HG03432 (cell line): ENCODE data around the gene ATF7IP.
A peak's percentile ranks its signal among the peaks of the same experiment; 100 is the strongest.

ENCODE experiments used
- ATAC-seq: cut with Tn5 transposase; IDR thresholded peaks from one replicate; pipeline ENCODE4 v1.9.1; 2021; ENCODE audit warnings: mild to moderate bottlenecking, moderate library complexity; ENCODE audit not compliant: unreplicated experiment

Gene ATF7IP

DNA sequence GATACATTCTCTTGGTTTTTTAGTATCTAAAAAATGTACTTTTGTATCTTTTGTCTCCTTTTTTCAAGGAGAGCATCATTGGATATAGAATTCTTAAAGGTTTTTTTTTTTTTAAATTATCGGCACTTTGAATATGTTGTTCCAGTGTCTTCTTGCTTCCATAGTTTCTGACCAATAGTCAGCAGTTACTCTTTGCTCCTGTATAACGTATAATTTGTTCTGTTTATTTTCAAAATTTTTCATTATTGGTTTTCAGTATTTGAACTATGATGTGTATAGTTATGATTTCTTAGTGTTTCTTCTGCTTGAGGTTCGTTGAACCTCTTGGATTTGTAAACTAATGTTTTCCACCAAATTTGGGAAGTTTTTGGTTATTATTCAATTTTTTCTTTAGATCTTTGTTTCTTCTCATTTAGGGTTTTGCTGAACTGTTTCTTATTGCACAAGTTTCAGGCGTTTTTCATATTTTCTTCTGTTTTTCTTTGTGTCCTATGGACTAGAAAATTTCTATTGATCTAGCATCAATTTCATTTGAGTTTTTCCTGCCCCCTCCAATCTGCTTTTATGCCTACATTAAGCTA is 108.3 kb downstream of the ATF7IP start:
- no peak for ATAC-seq

DNA sequence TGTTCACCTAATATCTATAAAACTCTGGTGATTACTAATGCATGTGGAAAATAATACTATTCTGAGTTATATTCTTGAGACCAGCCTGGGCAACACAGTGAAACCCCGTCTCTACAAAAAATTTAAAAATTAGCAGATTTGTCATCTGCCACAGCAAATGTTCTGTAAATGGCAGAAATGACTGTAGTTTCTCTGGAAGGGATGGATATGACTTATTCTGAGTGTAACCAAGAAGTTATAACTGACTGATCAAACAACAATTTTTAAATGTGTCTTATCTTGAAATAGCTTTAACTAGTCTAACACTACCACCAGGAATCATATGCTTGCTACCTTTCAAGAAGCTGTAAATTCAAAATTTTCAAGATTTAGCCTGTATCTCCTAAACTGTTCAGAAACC is 113.5 kb downstream of the ATF7IP start:
- no peak for ATAC-seq

DNA sequence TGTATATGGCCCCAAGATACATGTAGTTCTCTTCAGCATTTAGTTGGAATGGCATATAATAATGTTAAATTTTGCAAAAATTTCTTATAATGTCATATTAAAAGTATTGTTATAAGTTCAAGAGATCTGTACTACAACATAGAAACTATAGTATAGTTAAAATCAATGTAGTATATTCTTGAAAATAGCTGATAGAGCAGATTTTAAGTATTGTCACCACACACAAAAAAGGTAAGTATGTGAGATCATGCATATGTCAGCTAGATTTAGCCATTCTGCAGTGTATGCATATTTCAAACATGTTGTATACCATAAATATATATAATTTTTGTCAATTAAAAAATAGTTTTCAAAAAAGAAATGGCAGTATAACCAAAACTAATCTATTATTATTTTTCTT is 115.7 kb downstream of the ATF7IP start:
- no peak for ATAC-seq

DNA sequence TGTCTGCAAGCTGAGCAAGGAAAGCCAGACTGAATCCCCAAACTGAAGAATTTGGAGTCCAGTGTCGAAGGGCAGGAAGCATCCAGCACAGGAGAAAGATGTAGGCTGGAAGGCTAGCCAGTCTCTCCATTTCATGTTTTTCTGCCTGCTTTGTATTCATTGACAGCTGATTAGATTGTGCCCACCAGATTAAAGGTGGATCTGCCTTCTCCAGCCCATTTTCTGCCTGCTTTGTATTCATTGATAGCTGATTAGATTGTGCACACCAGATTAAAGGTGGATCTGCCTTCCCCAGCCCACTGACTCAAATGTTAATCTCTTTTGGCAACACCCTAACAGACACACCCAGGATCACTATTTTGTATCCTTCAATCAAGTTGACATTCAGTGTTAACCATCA is 116.9 kb downstream of the ATF7IP start:
- no peak for ATAC-seq

DNA sequence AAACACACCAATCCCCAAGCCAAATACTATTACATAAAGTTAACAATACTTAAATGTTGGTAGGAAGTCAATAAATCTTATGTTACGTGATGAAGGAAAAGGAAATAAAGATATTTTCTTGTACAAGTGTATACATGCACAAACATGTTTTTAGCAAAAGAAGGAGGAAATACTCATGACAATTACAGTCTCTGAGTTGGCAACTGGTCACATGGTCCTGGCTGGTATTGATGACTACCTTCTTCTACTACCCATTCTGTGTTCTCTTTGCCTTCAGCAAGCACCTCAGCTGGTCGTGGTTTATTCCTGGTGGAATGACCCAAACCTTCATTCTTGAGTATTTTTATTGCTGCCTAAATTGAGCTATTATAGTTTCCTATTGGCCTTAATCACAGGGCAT is 117.4 kb downstream of the ATF7IP start:
- ATAC-seq, result no peak

DNA sequence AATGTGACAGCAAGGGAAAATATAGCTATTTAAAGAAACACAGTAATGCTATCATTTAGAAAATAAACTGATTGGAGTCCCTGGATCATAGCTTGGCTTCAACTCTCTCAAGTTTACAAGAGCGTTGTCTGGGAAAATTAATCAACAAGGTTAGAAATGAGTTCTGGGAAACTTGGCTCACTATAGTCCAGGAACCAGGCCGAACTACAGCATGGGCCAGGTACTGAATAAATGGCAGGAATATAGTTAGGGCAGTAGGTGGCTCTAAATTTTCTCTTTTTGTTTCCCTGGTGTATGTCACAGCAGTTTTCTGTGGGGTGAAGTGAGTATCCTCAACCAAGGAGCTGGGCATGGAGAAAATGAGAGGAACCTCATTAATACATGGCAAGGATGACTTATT is 129.8 kb downstream of the ATF7IP start:
- ATAC-seq, result no peak

DNA sequence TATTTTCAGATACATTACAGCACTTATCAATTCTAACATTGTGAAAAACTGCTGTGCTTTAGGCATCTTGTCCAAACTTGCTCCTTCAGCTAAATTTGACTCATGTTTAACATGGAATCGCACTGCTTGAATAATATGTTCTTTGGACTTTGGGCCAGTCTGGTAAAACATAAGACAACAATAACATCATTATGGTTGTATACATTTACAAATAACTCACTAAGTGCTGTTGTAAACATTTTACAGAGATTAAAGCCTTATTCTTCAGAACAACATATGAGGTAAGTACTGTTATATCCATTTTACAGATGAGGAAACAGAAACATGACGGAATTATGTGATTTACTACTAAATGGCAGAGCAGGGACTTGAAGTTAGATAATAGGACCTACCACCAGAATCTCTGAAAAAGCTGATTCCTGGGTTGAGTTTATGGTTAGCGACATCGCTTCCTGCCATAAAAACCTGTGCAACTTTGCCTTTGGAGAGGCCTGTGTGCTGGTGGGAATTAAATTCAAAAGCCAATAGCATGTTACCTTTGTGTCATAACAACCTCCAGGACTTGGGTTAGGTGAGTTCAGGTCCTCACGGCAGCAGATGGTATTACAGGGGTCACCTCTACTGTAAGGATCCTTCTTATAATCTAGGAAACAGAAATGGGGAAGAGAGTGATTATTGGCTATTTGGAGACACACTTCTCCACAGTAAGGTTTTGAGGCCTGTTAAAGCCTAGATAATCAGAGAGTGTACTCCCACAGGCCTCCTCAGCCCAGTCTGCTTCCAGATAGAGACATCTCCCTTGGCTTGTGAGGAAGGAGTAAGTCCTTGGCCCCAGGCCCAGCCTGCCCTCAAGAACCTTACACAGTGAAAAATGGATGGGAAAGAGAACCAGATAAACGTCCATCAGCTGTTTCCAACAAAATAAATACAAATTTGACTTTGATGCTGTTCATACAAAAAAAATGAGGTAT is 140.4 kb downstream of the ATF7IP start:
- no peak for ATAC-seq

DNA sequence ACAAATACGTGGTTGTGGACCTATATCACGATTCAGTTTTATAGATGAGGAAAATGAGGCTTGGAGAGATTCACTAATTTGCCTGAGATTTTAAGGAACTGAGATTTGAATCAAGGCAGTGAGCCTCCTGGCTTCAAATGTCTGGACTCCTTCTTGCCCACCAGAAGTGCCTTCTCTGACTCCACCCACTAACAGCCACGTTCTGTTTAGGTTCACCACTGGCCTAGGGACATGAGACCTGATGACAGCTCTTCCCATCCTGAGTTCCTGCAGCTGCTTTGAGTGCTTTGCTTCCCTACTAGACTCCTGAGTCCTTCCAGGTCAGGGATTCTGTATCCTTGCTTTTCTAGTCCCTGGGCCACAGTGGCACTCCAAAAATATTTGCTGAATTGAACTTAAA is 145.1 kb downstream of the ATF7IP start:
- ATAC-seq, result no peak

DNA sequence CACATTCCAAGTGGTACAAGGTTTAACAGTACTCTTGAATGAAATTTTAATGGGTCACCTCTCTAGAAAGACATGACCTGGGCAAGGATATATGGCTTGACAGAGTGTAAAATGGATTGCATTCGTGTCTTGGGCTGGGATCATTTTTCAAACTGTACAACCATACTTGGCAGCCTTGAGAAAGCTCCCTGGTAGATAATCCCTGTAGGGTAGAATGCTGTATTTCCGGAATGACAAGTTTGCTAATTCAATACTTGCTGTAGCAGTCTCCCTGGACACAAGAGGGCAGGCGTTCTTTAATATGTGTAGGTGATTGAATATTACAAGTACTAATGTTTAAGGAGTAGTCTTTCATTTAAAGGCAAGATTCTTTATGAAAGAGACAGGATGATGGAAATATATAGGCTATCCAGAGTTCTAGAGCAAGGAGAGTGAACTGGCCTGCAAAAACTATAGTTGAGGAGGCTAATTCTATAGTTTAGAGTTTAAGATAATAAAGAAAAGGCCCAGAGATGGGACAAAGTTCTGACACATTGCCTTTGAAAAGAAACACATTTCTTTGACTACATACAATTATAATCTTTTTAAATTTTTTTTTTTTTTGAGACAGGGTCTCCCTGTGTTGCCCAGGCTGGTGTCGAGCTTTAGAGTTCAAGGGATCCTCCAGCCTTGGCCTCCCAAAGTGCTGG is 148.8 kb downstream of the ATF7IP start:
- peak; percentile 59 for ATAC-seq

DNA sequence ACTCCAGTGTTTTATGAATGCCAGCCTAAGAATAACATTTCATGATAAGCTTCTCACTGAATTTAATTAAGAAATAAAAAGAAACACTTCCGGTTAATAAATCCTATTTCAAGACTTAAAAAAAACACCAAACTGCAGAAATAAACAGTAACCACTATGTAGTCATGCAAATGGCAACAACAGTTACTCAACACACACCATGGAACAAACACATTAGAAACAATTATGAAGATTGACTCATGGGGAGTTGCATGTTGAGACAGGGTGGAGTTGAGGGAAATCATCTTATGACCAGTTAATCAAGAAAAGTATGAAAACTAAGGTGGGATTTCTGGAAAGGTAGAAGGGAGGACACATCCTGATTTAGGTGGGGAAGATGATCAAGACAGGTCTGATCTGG is 149.5 kb downstream of the ATF7IP start:
- ATAC-seq, result no peak

DNA sequence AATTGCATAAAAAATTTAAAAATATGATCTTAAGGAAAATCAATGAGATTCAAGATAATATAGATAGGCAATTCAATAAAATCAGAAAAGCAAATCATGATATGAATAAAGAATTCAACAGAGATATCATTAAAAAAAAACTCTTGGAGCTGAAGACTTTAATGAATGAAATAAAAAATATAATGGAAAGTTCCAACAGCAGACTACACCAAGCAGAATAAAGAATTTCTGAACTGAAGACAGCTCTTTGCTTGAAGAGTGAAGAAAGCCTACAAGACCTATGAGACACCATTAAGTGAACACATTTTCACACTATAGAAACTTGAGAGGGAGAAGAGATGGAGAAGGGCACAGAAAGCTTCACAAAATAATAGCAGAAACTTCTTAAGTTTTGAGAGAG is 156.3 kb downstream of the ATF7IP start:
- no peak for ATAC-seq

DNA sequence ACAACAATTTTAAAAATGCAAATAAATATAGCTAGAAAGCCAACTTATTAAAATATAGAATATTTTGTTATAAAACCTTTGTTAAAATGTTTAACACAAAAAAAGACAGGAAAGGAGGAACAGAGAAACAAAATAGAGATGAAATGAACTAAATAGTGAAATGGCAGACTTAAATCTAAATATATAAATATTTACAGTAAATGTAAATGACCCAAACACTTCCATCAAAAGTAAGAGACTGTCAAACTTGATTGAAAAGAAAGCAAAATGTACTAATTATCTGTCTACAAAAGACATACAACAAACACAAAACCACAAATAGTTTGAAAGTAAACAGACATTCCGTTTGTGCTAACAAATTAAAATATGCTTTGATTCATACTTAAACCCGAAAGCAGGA is 160.5 kb downstream of the ATF7IP start:
- ATAC-seq, result no peak

DNA sequence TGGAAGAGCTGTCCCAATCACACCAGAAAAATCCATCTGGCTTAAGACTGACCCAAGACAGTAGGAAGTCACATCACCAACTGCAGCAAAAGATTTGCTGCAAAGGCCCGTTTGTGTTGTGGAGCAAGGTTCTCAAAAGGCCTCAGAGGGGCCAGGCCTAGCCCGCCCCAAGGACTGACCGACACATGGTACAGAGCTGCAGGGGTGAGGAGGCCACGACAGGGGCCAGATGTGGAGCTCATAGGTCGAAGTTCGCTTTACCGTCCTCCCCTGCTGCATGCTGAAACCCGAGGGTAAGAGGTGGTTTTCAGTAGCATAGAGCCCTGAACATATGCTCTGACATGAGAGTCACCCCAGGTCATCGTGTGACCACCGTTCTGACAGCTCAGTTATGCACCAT is 166.7 kb downstream of the ATF7IP start:
- no peak for ATAC-seq

DNA sequence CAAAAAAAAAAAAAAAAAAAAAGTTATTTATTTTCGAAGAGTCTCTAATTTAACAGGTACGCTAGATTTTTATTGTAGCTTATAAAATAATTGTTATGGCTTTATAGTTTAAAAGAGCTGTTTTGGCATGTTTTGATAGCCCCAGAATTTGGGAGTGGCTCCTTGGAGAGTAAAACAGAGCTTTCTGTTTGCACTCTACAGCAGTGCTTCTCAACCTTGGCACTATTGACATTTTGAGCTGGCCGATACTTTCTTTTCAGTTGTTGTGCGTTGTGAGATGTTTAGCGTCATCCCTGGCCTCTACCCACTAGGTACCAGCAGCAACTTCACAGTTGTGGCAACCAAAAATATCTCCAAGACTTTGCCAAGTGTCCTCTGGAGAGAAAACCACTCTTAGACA is 171.6 kb downstream of the ATF7IP start:
- ATAC-seq, result no peak

DNA sequence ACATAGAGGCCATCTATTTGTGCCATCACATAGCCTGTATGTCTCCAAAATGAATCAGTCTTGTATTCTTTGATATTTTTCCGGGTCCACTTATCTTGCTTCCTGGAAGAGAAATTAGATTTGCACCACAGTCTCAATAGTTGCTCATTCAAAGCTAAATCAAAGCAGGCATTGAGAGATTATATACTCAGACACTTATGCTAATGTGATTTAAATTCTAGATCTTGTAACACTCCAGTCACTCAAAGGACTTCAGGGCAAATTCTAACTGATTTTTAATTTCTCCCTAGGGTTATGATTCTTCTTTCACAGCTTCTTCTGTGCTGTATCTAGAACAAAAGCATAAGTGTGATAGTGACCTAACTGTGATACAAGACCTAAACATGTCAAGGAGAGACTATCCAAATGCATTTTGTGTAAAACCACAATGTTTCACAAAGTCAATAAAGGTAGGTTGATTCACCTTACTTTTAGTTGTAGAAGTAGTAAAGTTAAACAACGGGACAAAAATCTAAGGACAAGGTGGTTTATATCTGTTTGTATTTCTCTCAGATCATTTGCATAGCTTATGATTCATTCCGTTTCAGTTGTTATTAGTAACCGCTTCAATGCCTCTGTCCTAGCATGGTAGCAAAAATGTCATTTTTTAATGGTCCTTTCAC is 175.4 kb downstream of the ATF7IP start:
- ATAC-seq, result peak; percentile 91

DNA sequence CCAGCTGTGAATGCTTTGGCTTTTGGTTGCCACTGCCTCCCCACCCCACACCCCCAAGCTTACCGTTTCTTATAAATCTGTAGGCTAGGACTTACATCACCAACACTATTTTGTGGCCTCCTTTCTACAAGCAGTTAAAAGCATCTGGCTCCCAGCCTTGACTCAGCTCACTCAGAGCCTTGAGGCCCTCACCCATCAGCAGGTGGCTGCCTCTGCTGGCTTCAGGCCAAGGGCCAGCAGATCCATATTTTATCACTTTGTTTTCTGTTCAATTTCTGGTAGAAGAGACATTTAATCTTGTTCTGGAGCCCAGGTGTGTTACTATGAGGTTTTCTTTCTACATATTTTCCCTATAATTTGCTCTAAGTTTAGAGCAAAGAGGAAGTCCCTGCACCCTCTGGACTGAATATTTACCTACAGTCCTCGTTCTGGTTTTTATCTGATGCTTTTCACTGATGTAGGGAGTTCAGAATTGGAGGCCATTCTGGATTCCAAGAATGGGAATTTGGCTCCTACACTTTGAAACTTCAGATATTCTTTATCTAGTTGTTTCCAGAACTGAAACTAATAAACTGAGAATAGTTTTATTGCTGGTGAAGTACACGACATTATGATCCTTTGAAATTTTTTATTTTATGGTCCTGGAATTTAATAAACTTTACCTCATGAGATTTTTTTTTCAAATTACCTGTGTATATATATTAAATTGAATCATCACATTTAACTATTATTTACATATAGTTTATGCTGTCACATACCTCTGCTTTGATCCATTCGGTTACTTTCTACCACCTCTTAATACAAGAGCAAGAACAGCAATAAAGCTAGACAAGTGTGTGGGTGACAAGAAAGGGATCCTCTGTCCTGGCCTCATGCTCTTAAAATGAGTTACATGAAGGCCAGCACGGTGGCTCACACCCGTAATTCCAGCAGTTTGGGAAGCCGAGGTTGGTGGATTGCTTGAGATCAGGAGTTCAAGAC is 180.0 kb downstream of the ATF7IP start:
- no peak for ATAC-seq

DNA sequence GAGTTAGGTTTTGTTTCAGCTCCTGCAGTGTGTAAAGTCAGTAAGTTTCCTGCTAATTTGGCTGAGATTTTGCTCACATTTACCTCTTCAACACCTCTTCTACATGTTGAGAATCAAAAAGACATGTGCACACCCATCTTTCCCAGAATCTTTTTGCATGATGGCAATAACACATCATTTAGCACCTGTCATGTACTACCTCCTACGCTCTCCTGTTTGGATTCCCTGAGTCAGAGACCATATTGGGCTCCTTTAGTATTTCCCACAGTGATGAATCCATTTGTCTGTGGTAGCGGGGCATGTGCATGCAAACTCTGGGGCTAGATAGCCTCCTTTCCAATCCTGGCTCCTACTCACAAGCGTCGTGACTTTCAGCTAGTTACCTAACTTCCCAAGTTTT is 182.1 kb downstream of the ATF7IP start:
- ATAC-seq, result no peak

DNA sequence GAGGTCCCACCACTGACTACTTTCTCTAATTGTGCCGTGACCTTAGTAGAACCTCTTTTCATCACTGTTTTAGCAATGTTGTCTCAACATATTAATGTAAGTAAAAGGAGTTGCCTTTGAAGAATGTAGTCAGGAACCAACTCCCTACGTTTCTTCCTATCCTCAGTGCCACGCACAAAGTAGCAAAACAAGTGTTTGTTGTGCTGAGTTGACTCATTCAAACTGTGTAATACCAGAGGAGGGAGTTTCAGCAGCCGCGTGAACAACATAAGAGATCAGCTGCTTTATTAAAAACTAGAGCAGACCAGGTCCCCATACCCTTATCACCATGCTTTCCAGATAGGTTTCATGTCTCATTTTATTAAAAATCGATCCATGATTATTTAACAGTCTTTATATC is 183.1 kb downstream of the ATF7IP start:
- ATAC-seq, result no peak
